Activated CD8-positive, alpha-beta memory T cell treated with anti-CD3 and anti-CD28 coated beads, Interleukin-2, amount 10 ng/mL, durations not matched to agents 7 days and 5 days (primary cell): Measurements from ENCODE around the gene OR51Q1. TPM values are rescaled to one million over a fixed set of nuclear protein-coding genes. Genes with fewer than 3 reads are reported as not detected.

ENCODE experiments used
- ATAC-seq: fragments of 150-1000 bp; cut with Tn5 transposase; one replicate; pipeline ENCODE4 v1.10.0; 2021; ENCODE audit warnings: moderate library complexity
- CTCF ChIA-PET: fragments of 350-600 bp; sonication (Branson Sonifier 250); formaldehyde crosslinking; loops from one replicate; lab custom pipeline; 2021; ENCODE audit warnings: antibody characterized with exemption; lab: Charles Lee
- DNase-seq: peaks from one replicate; pipeline ENCODE4 v3.0.0-alpha.2; 2020
- H3K27ac Mint-ChIP-seq: one replicate; pipeline ENCODE4 v1.8.0; 2021; ENCODE audit warnings: mild to moderate bottlenecking, mixed read lengths
- H3K27me3 Mint-ChIP-seq: one replicate; pipeline ENCODE4 v1.8.0; 2021; ENCODE audit warnings: mixed read lengths
- H3K36me3 Mint-ChIP-seq: one replicate; pipeline ENCODE4 v1.8.0; 2021; ENCODE audit warnings: mild to moderate bottlenecking, mixed read lengths
- H3K4me1 Mint-ChIP-seq: one replicate; pipeline ENCODE4 v1.8.0; 2021; ENCODE audit warnings: mixed read lengths
- H3K4me3 Mint-ChIP-seq: one replicate; pipeline ENCODE4 v1.8.0; 2021; ENCODE audit warnings: mild to moderate bottlenecking, moderate library complexity, mixed read lengths
- H3K9me3 Mint-ChIP-seq: one replicate; pipeline ENCODE4 v1.8.0; 2022; ENCODE audit warnings: low read depth, mixed read lengths
- total RNA-seq, 2 experiments: library from RNA; stranded (reverse); gene quantifications; one replicate each; pipeline ENCODE4 v1.2.3, GENCODE V29; 2021

Gene OR51Q1
- not detected for total RNA-seq

- no peaks in the 10 kb centered on the region for H3K4me1 Mint-ChIP-seq
- DNase-seq (no peak), ATAC-seq (no peak)
- no peak within 1 kb of the TSS for H3K27ac Mint-ChIP-seq
- H3K4me3 Mint-ChIP-seq, result no peak within 1 kb of the TSS
- CTCF ChIA-PET, result no interaction called here
- peaks cover 3% of the 10 kb centered on the region for H3K27me3 Mint-ChIP-seq
- no peaks in the 10 kb centered on the region for H3K9me3 Mint-ChIP-seq
- H3K36me3 Mint-ChIP-seq, result no peaks in the 10 kb centered on the region
These were observed at the start of gene OR51Q1 for GRCh38 chr11:5421811-5422210. Gene OR51Q1 (plus strand): TSS chr11:5422111. CDS start chr11:5422201, 90 bp downstream.

- Mint-ChIP-seq H3K27me3 (peaks cover 2% of the 10 kb centered on the region), H3K9me3 (no peaks in the 10 kb centered on the region), H3K27ac (no peak overlapping the region), H3K4me3 (no peak overlapping the region), H3K4me1 (no peaks in the 10 kb centered on the region), H3K36me3 (no peaks in the 10 kb centered on the region)
- peak; percentile 43 for DNase-seq
- ATAC-seq, result no peak
- CTCF ChIA-PET, result interaction anchor here (1.1 to 1.3 kb wide), 2 partner anchors 754 to 1193 kb away, joined by 3 to 4 read pairs; no protein-coding TSS in a partner anchor
These were observed 41.1 kb upstream of the OR51Q1 start for GRCh38 chr11:5380740-5381342.

GRCh38 chr11:5383576-5383975 is 38.3 kb upstream of the OR51Q1 start, which contains the start of gene OR51M1:
Gene OR51M1 (plus strand): TSS chr11:5383812. CDS start chr11:5389399, 5,587 bp downstream.
- no peak within 1 kb of the TSS for H3K4me3 Mint-ChIP-seq
- ATAC-seq (no peak), DNase-seq (no peak)
- no peaks in the 10 kb centered on the region for H3K4me1 Mint-ChIP-seq
- H3K27me3 Mint-ChIP-seq, result peaks cover 2% of the 10 kb centered on the region
- no peaks in the 10 kb centered on the region for H3K36me3 Mint-ChIP-seq
- no peaks in the 10 kb centered on the region for H3K9me3 Mint-ChIP-seq
- no peak within 1 kb of the TSS for H3K27ac Mint-ChIP-seq
- CTCF ChIA-PET, result no interaction called here

GRCh38 chr11:5384335-5384734 is 37.6 kb upstream of the OR51Q1 start:
- H3K9me3 Mint-ChIP-seq, result no peaks in the 10 kb centered on the region
- no peak overlapping the region for H3K27ac Mint-ChIP-seq
- H3K36me3 Mint-ChIP-seq, result no peaks in the 10 kb centered on the region
- DNase-seq, result no peak
- CTCF ChIA-PET, result no interaction called here
- no peak overlapping the region for H3K4me3 Mint-ChIP-seq
- H3K27me3 Mint-ChIP-seq, result peaks cover 2% of the 10 kb centered on the region
- ATAC-seq, result no peak
- H3K4me1 Mint-ChIP-seq, result no peaks in the 10 kb centered on the region

- H3K4me1 Mint-ChIP-seq, result no peaks in the 10 kb centered on the region
- H3K36me3 Mint-ChIP-seq, result no peaks in the 10 kb centered on the region
- no peak overlapping the region for H3K27ac Mint-ChIP-seq
- peaks cover under 1% of the 10 kb centered on the region for H3K27me3 Mint-ChIP-seq
- H3K4me3 Mint-ChIP-seq, result no peak overlapping the region
- CTCF ChIA-PET, result no interaction called here
- no peaks in the 10 kb centered on the region for H3K9me3 Mint-ChIP-seq
- ATAC-seq, result no peak
- DNase-seq, result no peak
These were observed 31.7 kb upstream of the OR51Q1 start for GRCh38 chr11:5390210-5390609.

- CTCF ChIA-PET, result no interaction called here
- Mint-ChIP-seq H3K9me3 (no peaks in the 10 kb centered on the region), H3K4me3 (no peak overlapping the region), H3K4me1 (no peaks in the 10 kb centered on the region), H3K27me3 (no peaks in the 10 kb centered on the region), H3K27ac (no peak overlapping the region), H3K36me3 (no peaks in the 10 kb centered on the region)
- ATAC-seq (no peak), DNase-seq (no peak)
These were observed 27.8 kb upstream of the OR51Q1 start for GRCh38 chr11:5394091-5394490.

GRCh38 chr11:5398936-5399335 is 23.0 kb upstream of the OR51Q1 start:
- H3K27me3 Mint-ChIP-seq, result no peaks in the 10 kb centered on the region
- H3K36me3 Mint-ChIP-seq, result no peaks in the 10 kb centered on the region
- no peaks in the 10 kb centered on the region for H3K9me3 Mint-ChIP-seq
- CTCF ChIA-PET, result no interaction called here
- no peak for DNase-seq
- no peak overlapping the region for H3K4me3 Mint-ChIP-seq
- H3K27ac Mint-ChIP-seq, result no peak overlapping the region
- ATAC-seq, result no peak
- no peaks in the 10 kb centered on the region for H3K4me1 Mint-ChIP-seq

- Mint-ChIP-seq H3K36me3 (no peaks in the 10 kb centered on the region), H3K4me3 (no peak overlapping the region), H3K4me1 (no peaks in the 10 kb centered on the region), H3K27me3 (peaks cover 7% of the 10 kb centered on the region), H3K27ac (no peak overlapping the region), H3K9me3 (no peaks in the 10 kb centered on the region)
- ATAC-seq, result no peak
- no peak for DNase-seq
- CTCF ChIA-PET, result no interaction called here
These were observed 16.7 kb upstream of the OR51Q1 start for GRCh38 chr11:5405173-5405572.

GRCh38 chr11:5420993-5421392 is 918 bp upstream of the OR51Q1 start:
- H3K27me3 Mint-ChIP-seq, result peaks cover 3% of the 10 kb centered on the region
- ATAC-seq (no peak), DNase-seq (no peak)
- CTCF ChIA-PET, result no interaction called here
- H3K4me3 Mint-ChIP-seq, result no peak overlapping the region
- no peaks in the 10 kb centered on the region for H3K4me1 Mint-ChIP-seq
- H3K36me3 Mint-ChIP-seq, result no peaks in the 10 kb centered on the region
- no peak overlapping the region for H3K27ac Mint-ChIP-seq
- no peaks in the 10 kb centered on the region for H3K9me3 Mint-ChIP-seq

GRCh38 chr11:5423131-5423530 is 1.2 kb downstream of the OR51Q1 start:
- no peak overlapping the region for H3K27ac Mint-ChIP-seq

GRCh38 chr11:5441414-5441813 is 19.5 kb downstream of the OR51Q1 start, which contains the start of gene OR51I1:
Gene OR51I1 (minus strand): TSS chr11:5441514. CDS start chr11:5441514, 0 bp downstream.
- H3K9me3 Mint-ChIP-seq, result no peaks in the 10 kb centered on the region
- H3K4me1 Mint-ChIP-seq, result no peaks in the 10 kb centered on the region
- ATAC-seq, result no peak
- H3K36me3 Mint-ChIP-seq, result no peaks in the 10 kb centered on the region
- H3K27me3 Mint-ChIP-seq, result peaks cover 4% of the 10 kb centered on the region
- no peak for DNase-seq
- CTCF ChIA-PET, result no interaction called here
- H3K27ac Mint-ChIP-seq, result no peak within 1 kb of the TSS
- no peak within 1 kb of the TSS for H3K4me3 Mint-ChIP-seq

More at GRCh38 chr11:5423131-5423530, 1.2 kb downstream of the OR51Q1 start:
- Mint-ChIP-seq H3K4me3 (no peak overlapping the region), H3K36me3 (no peaks in the 10 kb centered on the region), H3K27me3 (peaks cover 8% of the 10 kb centered on the region), H3K9me3 (no peaks in the 10 kb centered on the region), H3K4me1 (no peaks in the 10 kb centered on the region)
- no peak for ATAC-seq
- CTCF ChIA-PET, result no interaction called here
- no peak for DNase-seq

GRCh38 chr11:5443835-5444393 is 22.0 kb downstream of the OR51Q1 start:
- CTCF ChIA-PET, result no interaction called here
- no peak overlapping the region for H3K4me3 Mint-ChIP-seq
- H3K27ac Mint-ChIP-seq, result no peak overlapping the region

GRCh38 chr11:5449023-5449422 is 27.1 kb downstream of the OR51Q1 start, which contains the start of gene OR51I2:
Gene OR51I2 (plus strand): TSS chr11:5449323. CDS start chr11:5453489, 4,166 bp downstream.
- Mint-ChIP-seq H3K9me3 (no peaks in the 10 kb centered on the region), H3K27ac (no peak within 1 kb of the TSS), H3K4me3 (no peak within 1 kb of the TSS), H3K27me3 (peaks cover 2% of the 10 kb centered on the region), H3K36me3 (no peaks in the 10 kb centered on the region), H3K4me1 (no peaks in the 10 kb centered on the region)
- CTCF ChIA-PET, result no interaction called here
- ATAC-seq (no peak), DNase-seq (no peak)

More at GRCh38 chr11:5443835-5444393, 22.0 kb downstream of the OR51Q1 start:
- Mint-ChIP-seq H3K4me1 (no peaks in the 10 kb centered on the region), H3K36me3 (no peaks in the 10 kb centered on the region), H3K9me3 (no peaks in the 10 kb centered on the region), H3K27me3 (peaks cover 2% of the 10 kb centered on the region)
- ATAC-seq, result no peak
- no peak for DNase-seq

GRCh38 chr11:5449432-5449831 is 27.5 kb downstream of the OR51Q1 start:
- Mint-ChIP-seq H3K27me3 (peaks cover 2% of the 10 kb centered on the region), H3K27ac (no peak overlapping the region), H3K9me3 (no peaks in the 10 kb centered on the region), H3K36me3 (no peaks in the 10 kb centered on the region), H3K4me1 (no peaks in the 10 kb centered on the region), H3K4me3 (no peak overlapping the region)
- CTCF ChIA-PET, result no interaction called here
- ATAC-seq, result no peak
- no peak for DNase-seq
